Renal cortex interstitium (tissue), 15 donors: ENCODE results near the gene NSA2. TPM values are rescaled to one million over a fixed set of nuclear protein-coding genes. Genes with fewer than 3 reads are reported as not detected.
"Not testable (repeated sequence)": the region's sequence is repeated elsewhere in the genome, so short reads cannot be mapped to it uniquely, and the experiment has no call there.

Source experiments
- DNase-seq, 11 donors: peaks; one replicate each; pipeline ENCODE4 v3.0.0-alpha.2; 2013; ENCODE audit warnings: low read depth in 9 of 11, low spot score in 4 of 11; ENCODE audit errors: extremely low read depth in 1 of 11
- long read RNA-seq, 16 experiments: transcript quantifications; one replicate each; lab custom pipeline, GENCODE V29; 2026
- polyA plus RNA-seq, 3 donors: library from polyadenylated mRNA; unstranded; fragments of 120-200 nt; gene quantifications; one replicate each; pipeline ENCODE4 v1.2.1, GENCODE V29; 2013; ENCODE audit not compliant: insufficient read length in 3 of 3

The NSA2 gene
- 100 to 1,000 TPM; 214 to 275 (median 228) TPM for polyA plus RNA-seq
- long read RNA-seq, donor 1, full-length matches to known transcripts, result 33 of 58 reads
- long read RNA-seq, donor 1, partial matches to known transcripts, result 25 of 58 reads
- long read RNA-seq, donor 1, other reads (novel, unspliced or antisense), result 0 of 58 reads
- long read RNA-seq, donor 2, full-length matches to known transcripts, result 23 of 67 reads
- long read RNA-seq, donor 2, partial matches to known transcripts, result 44 of 67 reads
- long read RNA-seq, donor 2, other reads (novel, unspliced or antisense), result 0 of 67 reads
- long read RNA-seq, donor 3, full-length matches to known transcripts, result 59 of 85 reads
- long read RNA-seq, donor 3, partial matches to known transcripts, result 26 of 85 reads
- long read RNA-seq, donor 3, other reads (novel, unspliced or antisense), result 0 of 85 reads
- long read RNA-seq, donor 4, full-length matches to known transcripts, result 30 of 39 reads
- long read RNA-seq, donor 4, partial matches to known transcripts, result 9 of 39 reads
- long read RNA-seq, donor 4, other reads (novel, unspliced or antisense), result 0 of 39 reads
- long read RNA-seq, donor 5, result 0 reads
- long read RNA-seq, donor 6, full-length matches to known transcripts, result 44 of 113 reads
- long read RNA-seq, donor 6, partial matches to known transcripts, result 69 of 113 reads
- long read RNA-seq, donor 6, other reads (novel, unspliced or antisense), result 0 of 113 reads
- long read RNA-seq, donor 7, full-length matches to known transcripts, result 46 of 77 reads
- long read RNA-seq, donor 7, partial matches to known transcripts, result 31 of 77 reads
- long read RNA-seq, donor 7, other reads (novel, unspliced or antisense), result 0 of 77 reads
- long read RNA-seq, donor 8, result 0 reads
- long read RNA-seq, donor 9, full-length matches to known transcripts, result 51 of 73 reads
- long read RNA-seq, donor 9, partial matches to known transcripts, result 22 of 73 reads
- long read RNA-seq, donor 9, other reads (novel, unspliced or antisense), result 0 of 73 reads
- long read RNA-seq, donor 10, full-length matches to known transcripts, result 46 of 90 reads
- long read RNA-seq, donor 10, partial matches to known transcripts, result 44 of 90 reads
- long read RNA-seq, donor 10, other reads (novel, unspliced or antisense), result 0 of 90 reads
- long read RNA-seq, donor 11, full-length matches to known transcripts, result 25 of 43 reads
- long read RNA-seq, donor 11, partial matches to known transcripts, result 18 of 43 reads
- long read RNA-seq, donor 11, other reads (novel, unspliced or antisense), result 0 of 43 reads
- long read RNA-seq, donor 12, full-length matches to known transcripts, result 39 of 102 reads
- long read RNA-seq, donor 12, partial matches to known transcripts, result 63 of 102 reads
- long read RNA-seq, donor 12, other reads (novel, unspliced or antisense), result 0 of 102 reads
- long read RNA-seq, donor 13, result 0 reads
- long read RNA-seq, donor 14, full-length matches to known transcripts, result 49 of 98 reads
- long read RNA-seq, donor 14, partial matches to known transcripts, result 49 of 98 reads
- long read RNA-seq, donor 14, other reads (novel, unspliced or antisense), result 0 of 98 reads
- long read RNA-seq, donor 15, full-length matches to known transcripts, result 21 of 21 reads
- long read RNA-seq, donor 15, partial matches to known transcripts, result 0 of 21 reads
- long read RNA-seq, donor 15, other reads (novel, unspliced or antisense), result 0 of 21 reads
- long read RNA-seq, donor 16, full-length matches to known transcripts, result 112 of 169 reads
- long read RNA-seq, donor 16, partial matches to known transcripts, result 57 of 169 reads
- long read RNA-seq, donor 16, other reads (novel, unspliced or antisense), result 0 of 169 reads

DNA sequence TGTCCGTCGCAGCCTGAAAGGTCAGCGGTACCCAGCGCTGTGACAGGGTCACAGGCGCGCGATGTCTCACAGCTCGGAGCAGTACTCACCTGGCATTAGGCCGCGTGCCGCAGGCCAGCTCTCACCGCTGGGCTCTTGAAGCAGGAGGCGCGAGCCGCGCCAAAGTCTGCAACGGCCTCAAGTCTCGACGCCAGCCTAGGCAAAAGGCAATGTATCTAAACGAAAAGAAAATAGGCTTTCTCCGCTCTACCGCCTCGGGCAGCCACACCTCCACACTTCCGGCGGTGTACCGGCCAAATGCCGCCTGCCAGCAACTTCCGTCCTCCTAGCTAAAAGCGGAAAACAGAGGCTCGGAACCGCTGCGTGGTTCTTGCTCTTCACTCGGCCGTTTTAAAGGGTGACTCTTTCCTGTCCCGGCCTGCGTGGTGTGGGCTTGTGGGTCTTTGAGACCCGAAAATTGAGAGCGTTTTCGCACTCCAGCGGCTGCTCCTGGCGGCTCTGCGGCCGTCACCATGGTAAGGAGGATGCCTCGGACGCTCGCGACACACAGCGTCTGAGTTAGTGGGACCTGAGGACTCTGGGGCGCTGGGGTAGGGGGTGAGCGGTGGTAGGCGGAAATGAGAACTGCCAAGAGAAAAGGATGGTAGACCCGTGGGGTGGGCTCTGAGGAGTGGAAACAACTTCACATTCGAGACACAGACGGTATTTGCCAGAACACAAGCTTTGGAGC is at the start of gene NSA2, which contains the start of gene GFM2:
TSS of gene NSA2 (plus strand) at position 401 of the 730 bp plus-strand sequence. CDS start at position 513, 112 bp downstream.
TSS of gene GFM2 (minus strand) at position 269 of the 730 bp plus-strand sequence. CDS start 3,375 bp downstream, outside the sequence.
- peak; percentile 80 to 94 (median 91) for DNase-seq

DNA sequence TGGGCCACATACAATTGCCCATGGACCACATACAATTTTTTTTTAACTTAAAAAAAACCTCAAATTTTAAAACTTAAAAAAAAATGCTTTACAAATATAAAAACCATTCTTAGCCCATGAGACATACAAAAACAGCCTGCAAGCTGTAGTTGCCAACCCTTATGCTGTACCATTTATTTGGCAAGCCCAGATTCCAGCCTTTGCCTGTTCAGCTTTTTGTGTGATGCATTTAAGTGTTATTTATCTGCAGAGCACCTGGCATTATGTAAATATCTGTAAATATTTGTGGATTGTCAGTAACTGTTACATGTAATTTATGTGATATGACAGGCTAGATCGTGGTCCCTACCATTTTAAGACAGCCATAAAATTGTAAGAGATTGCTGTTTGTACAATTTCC is 49.5 kb upstream of the NSA2 start:
- no peak for DNase-seq

DNA sequence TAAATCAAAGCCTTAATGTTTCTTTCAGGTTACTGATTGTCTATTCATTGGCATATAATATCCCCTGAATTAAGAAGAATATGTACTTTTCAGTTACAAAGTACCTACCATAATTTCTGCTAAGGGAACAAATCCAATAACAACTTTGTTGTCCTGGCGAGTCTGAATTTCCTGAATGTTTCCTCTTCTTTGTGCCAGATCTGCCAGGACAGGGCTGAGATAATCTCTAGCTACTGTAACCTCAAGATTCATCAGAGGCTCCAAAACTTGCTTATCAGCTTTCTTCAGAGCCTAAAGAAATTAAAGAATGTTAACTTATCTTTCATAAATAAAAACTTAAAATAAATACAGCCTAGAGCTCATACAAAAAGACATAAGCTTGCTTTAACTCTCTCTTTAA is 44.8 kb upstream of the NSA2 start:
- DNase-seq, result no peak

DNA sequence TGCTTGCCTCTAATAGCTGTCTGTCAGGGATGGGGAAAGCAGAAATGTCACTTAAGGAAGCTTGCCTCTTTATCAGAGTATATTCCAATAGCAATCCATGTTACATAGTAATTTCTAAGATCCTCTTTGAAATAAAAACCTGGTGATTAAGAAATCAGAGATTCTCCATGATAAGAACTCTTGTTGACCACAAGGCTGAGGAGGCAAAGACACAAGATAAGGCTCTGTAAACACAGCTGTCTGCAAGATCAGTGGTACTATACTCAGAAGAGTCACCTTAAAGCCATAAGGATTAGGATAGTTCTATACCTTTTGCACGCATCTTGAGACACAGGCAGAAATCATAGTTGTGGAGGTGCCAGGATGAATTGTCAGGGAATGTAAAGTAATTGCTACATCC is 41.7 kb upstream of the NSA2 start:
- no peak for DNase-seq

DNA sequence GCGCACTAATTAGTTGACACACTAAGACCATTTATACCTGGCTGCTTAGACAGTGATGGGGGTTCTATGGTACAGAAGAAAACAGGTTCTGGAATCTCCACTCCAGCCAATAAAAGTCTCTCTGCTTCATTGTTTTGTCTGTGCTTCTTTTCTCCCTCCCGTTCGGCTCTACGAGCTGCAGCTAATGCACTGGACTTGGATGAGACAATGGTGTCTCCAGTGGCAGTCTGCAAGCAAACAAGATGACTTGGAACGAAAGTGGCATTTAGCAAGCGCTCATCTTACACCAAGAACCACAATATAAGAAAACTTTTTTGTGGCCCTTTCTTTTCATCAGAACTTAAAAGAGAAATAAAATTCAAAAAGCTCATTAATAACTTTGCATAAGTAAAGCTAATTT is 30.3 kb upstream of the NSA2 start:
- DNase-seq, result no peak

DNA sequence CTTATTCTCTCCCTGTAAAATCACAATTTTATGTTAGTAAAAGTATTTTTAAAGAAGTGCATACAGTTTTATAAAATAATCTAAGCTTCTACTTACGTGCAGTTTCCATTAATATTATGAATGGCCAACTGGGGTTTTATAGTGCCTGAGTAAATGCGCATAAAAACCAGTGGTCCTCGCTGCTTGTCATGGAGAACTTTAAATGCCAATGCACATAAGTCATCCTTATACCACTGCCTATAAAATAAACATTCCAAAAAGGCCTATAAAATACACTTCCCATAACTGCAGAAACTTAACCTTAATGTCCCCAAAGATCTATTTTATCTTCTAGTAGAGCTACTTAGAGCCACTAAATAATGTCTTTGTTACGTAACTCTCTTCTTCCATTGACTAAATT is 28.6 kb upstream of the NSA2 start:
- no peak for DNase-seq

DNA sequence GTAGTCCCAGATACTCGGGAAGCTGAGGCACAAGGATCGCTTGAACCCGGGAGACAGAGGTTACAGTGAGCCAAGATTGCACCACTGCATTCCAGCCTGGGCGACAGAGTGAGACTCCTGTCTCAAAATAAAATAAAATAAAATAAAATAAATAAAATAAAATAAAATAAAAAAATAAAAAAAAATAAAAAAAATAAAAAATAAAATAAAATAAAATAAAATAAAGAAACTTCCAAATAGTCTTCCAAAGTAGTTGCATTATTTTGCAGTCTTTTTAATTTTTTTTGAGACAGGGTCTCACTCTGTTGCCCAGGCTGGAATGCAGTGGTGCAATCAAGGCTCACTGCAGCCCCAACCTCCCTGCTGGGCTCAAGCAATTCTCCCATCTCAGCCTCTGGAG is 18.3 kb upstream of the NSA2 start:
- not testable (repeated sequence) for DNase-seq

DNA sequence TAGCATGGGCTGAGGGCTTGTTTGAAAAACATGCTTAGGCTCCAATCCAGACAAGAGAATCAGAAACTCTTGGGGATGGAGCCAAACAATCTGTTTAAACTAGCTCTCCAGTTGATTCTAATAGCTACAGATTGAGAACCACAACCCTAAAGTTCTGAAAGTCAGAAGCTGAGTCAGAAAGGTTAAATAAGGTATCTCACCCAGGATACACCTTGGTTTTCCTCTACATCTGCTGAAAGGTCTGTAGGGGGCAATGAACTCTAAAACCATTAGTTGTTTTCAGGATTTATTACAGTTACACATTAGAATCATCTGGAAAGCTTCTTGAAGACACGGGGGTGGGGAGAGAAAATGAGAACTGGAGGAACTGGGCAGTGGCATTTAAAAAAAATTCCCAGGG is 5.8 kb upstream of the NSA2 start:
- no peak for DNase-seq

DNA sequence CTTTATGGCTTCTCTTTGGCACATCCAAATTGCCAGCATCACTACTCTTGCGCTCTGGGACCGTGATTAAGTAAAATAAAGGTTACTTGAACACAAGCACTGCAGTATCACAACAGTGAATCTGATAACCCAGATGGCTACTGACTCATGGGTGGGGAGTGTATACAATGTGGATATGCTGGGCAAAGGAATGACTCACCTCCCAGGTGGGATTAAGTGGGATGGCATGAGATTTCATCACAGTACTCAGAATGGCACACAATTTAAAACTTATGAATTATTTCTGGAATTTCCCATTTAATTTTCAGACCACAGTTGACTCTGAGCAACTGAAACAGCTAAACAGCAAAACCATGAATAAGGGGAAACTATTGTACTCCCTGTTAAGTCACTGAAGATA is 4.5 kb upstream of the NSA2 start:
- DNase-seq, result no peak

DNA sequence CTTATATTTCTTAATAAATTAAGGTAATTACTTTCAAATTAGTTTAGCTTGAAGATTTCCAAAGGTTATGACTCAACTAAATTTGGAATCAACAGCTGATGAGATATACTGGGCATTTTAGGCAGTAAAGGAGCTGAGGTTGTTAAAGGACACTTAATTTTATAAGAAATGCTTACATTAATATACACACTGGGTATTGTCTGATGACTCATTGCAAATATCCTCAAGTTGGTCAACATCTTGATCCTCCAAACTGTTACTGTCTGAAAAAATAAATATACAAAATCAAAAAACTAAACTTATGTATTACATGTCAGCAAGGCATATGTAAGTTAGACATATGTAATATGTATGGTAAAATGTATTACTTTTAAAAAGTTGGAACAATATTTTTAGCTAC is 3.5 kb upstream of the NSA2 start:
- DNase-seq, result no peak

DNA sequence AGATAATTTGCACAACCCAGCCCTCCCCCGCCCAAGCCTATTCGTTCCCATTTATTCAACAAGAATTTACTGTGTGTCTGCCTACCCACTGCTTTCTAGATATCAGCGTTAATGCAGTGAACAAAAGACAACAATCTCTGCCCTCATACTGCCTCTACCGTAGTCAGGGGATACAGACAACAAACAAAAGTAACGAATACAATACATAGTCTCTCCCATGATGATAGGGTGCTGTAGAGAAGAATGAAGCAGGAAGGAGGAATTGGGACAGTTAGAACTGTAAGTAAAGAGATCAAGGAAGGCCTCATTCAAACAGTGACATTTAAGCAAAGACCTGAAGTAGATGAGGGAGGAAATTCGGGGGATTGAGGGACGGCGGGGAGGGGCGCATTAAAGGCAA is 1.8 kb upstream of the NSA2 start:
- DNase-seq, result peak in 1 of 11 donors; percentile 0

DNA sequence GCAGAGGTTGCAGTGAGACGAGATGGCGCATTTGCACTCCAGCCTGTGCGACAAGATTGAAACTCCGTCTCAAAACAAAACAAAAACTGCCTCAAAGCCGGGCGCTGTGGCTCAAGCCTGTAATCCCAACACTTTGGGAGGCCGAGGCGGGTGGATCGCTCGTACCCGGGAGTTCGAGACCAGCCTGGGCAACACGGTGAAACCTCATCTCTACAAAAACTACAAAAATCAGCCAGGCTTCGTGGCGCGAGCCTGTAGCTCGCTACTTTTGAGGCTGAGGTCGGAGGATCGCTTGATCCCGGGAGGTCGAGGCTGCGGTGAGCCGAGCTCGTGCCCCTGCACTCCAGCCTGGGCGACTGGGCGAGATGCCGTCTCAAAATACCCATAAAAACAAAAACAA is 1.1 kb upstream of the NSA2 start:
- peak in 1 of 11 donors; percentile 2 for DNase-seq

DNA sequence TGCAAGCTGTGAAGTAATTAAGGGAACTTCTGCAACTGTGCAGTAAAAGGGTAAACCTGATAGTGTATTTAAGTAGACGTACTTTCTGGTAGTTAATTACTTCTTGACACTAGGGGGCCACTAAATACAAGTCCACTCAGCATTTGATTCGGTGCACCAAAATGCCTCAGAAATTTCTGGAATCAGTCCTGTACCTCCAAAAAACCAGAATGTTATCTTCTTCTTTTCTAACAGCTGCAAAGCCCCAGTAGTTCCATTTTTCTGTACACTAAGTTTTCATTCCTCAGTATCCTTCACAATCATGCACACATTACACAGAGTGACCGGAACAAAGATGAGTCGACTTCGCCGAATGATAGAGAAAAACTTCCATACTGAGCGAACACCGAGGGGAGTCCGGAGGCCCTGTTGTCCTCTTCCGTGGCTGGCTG is 616 bp upstream of the NSA2 start:
- DNase-seq, result peak in 10 of 11 donors; percentile 8 to 56 (median 20)

DNA sequence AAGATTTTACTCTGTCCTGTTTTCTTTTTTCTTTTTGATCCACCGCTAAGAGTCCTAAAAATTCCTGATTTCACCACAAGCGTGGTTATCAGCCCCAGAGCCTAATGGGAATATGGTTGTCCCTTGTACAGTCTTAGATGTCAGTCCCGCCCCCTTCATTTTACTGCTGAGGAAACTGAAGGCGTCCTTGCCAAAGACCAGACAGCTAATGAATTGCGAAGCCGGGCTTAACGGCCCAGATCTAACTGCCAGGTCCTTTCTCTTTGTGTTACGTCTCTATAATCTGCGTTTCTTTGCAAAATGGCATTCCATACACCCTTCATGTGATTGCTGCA is 497 bp downstream of the NSA2 start:
- DNase-seq, result peak in 7 of 11 donors; percentile 1 to 27 (median 8)

DNA sequence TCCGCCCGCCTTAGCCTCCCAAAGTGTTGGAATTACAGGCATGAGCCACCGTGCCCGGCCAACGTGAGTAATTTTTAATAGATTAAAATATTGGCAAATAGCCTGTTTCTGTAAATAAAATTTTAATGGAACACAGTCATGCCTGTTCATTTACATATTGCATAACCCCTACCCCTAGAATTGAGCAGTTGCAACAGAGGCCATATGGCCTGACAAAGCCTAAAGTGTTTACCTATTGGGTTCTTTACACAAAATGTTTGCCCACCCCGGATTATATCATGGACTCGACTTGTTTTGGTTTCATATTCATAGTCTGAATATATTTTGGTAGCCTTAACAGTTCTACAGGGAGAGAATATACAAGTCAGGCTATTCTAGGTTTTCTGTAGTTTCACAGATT is 5.3 kb downstream of the NSA2 start:
- DNase-seq, result no peak

DNA sequence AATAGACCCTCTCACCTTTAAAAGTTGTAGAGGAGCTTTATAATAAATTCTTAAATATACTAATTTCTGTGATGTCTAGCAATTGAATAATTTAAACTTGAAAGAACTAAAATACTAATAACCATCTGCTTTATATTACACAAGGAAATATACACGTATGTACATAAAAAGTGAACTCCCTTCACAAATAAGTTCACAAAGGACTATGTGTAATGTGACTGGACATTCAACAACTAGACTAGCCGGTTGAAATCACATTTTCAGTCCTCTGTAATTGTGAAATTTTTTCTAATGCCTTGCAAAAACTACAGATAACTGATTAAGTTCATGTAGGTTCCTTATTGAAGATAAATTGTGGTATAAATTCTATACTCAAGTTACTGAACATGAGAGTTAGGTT is 11.6 kb downstream of the NSA2 start:
- no peak for DNase-seq

DNA sequence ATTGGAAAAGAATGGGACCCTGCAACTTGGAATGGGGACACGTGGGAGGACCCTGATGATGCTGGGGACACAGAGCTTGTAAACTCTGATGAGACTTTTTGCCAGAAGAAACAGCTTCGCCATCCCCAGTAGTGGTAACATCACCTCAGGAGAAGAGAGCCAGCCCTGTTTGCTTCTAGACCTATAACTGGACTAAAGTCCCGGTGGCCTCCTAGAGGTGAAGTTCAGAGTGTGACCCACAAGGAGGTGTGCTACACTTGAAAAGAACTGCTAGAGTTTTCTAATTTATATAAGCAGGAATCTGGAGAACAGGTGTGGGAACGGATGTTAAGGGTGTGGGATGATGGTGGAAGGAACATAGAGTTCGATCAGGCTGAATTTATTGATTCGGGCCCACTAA is 19.8 kb downstream of the NSA2 start:
- no peak for DNase-seq

DNA sequence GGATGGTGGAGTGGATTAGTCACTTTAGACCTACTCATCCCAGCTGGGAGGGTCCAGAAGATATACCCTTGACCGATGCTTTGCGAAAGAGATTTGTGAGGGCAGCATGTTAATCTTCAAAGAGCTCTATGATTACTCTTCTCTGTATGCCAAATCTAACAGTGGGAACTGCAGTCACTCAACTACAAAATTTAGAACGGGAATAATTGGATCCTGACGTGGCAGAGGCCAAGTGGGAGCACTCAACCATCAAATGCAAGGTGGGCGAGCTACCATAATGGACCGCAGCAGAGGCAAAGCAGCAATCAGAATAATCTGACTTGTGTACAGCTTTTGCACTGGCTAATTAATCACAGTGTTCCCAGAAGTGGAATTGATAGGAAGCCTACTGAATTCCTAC is 20.4 kb downstream of the NSA2 start:
- DNase-seq, result no peak
